ENCODE results near the gene DPT.

- TF ChIP-seq CTCF (IDR thresholded peaks at IDR 0.05) (no peak), POLR2AphosphoS5 (IDR thresholded peaks at IDR 0.05) (no peak)
These were observed 72.5 kb downstream of the DPT start for GRCh38 chr1:168656485-168656884.
